Cardiac muscle cell (in vitro differentiated cells and primary cell): ENCODE data around the gene TXNIP. TPM values are rescaled to one million over a fixed set of nuclear protein-coding genes. Genes with fewer than 3 reads are reported as not detected.

Experiments used
- DNase-seq, 2 donors: peaks; one replicate each; pipeline versions ENCODE4 v3.0.0 to v3.0.0-alpha.2; 2010 to 2017; ENCODE audit warnings: low read depth in 1 of 2, low spot score in 1 of 2
- H3K27ac ChIP-seq: fragments of 200-600 bp; sonication (generic); 2 replicates; pipeline ENCODE4 v1.5.1; 2016
- H3K27me3 ChIP-seq: fragments of 200-600 bp; sonication (generic); 2 replicates; pipeline ENCODE4 v1.6.0; 2016; ENCODE audit warnings: control low read depth
- H3K36me3 ChIP-seq: fragments of 200-600 bp; sonication (generic); 2 replicates; pipeline ENCODE4 v1.5.1; 2016; ENCODE audit warnings: control low read depth
- H3K4me1 ChIP-seq: fragments of 200-600 bp; sonication (generic); 2 replicates; pipeline ENCODE4 v1.8.1; 2017; ENCODE audit warnings: low read depth, mild to moderate bottlenecking, mixed run types
- H3K4me3 ChIP-seq: fragments of 200-600 bp; sonication (generic); 2 replicates; pipeline ENCODE4 v1.5.1; 2016; ENCODE audit warnings: mild to moderate bottlenecking
- H3K9me3 ChIP-seq: fragments of 200-600 bp; sonication (generic); 2 replicates; pipeline ENCODE4 v1.5.1; 2017; ENCODE audit warnings: low read depth, mild to moderate bottlenecking, control low read depth
- polyA plus RNA-seq: library from polyadenylated mRNA; unstranded; fragments of >200 nt; fragmentation: Nextera tagmentation; extraction: Ambion mirVana; gene quantifications from 2 replicates; pipeline ENCODE4 v1.2.1, GENCODE V29; 2016
- total RNA-seq: library from RNA; depleted of rRNA; stranded (reverse); fragments of >200 nt; gene quantifications from 2 replicates; pipeline ENCODE4 v1.2.3, GENCODE V29; 2016
- TF ChIP-seq, protein P1 (sequence below): IDR thresholded peaks from 2 replicates; pipeline ENCODE4 v1.5.1; 2012; ENCODE audit warnings: low read depth, mild to moderate bottlenecking, low read length

Gene TXNIP
- total and polyA plus RNA-seq, 2 experiments from 2014 or later = 172 to 260 TPM

- TF ChIP-seq, protein P1, sequence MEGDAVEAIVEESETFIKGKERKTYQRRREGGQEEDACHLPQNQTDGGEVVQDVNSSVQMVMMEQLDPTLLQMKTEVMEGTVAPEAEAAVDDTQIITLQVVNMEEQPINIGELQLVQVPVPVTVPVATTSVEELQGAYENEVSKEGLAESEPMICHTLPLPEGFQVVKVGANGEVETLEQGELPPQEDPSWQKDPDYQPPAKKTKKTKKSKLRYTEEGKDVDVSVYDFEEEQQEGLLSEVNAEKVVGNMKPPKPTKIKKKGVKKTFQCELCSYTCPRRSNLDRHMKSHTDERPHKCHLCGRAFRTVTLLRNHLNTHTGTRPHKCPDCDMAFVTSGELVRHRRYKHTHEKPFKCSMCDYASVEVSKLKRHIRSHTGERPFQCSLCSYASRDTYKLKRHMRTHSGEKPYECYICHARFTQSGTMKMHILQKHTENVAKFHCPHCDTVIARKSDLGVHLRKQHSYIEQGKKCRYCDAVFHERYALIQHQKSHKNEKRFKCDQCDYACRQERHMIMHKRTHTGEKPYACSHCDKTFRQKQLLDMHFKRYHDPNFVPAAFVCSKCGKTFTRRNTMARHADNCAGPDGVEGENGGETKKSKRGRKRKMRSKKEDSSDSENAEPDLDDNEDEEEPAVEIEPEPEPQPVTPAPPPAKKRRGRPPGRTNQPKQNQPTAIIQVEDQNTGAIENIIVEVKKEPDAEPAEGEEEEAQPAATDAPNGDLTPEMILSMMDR = no peak
- DNase-seq = peak in 1 of 2 donors; percentile 34
- H3K27ac ChIP-seq = no peak within 1 kb of the TSS
- H3K9me3 ChIP-seq = no peaks in the 10 kb centered on the region
- no peak within 1 kb of the TSS for H3K4me3 ChIP-seq
- peaks cover 5% of the 10 kb centered on the region for H3K4me1 ChIP-seq
- no peaks in the 10 kb centered on the region for H3K36me3 ChIP-seq
- H3K27me3 ChIP-seq = peaks cover 43% of the 10 kb centered on the region
Observed at GRCh38 chr1:146021622-146022402, 25.4 kb upstream of the TXNIP start, which contains the start of gene HJV. HJV (minus strand) TSS chr1:146021735; CDS start chr1:146020231, 1,504 bp downstream.

DNA sequence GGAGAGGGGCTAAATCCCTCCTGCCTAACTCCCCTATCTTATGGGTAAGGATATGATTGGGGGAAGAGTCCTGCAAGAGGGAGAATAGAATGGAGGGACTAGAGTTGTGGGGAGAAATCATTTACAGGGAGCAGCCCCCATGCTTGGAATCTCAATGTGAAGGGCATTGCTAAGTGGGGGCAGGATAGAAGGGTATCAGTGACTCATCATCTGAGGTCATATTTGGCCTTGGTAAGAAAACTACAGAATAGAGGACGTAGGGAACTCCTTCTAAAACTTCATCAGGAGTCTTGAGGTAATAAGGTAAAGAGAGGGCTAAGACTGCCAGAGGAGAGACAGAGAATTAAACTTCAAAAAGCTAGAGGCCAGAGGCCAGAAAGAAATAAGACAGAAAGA, 24.7 kb upstream of the TXNIP start:
- Histone ChIP-seq H3K36me3 (no peaks in the 10 kb centered on the region), H3K27ac (no peak overlapping the region), H3K9me3 (no peaks in the 10 kb centered on the region), H3K27me3 (peaks cover 48% of the 10 kb centered on the region), H3K4me1 (peaks cover 5% of the 10 kb centered on the region), H3K4me3 (no peak overlapping the region)
- DNase-seq = no peak
- TF ChIP-seq, protein P1 = no peak

- peaks cover 48% of the 10 kb centered on the region for H3K27me3 ChIP-seq
- no peak overlapping the region for H3K27ac ChIP-seq
- TF ChIP-seq, protein P1 = no peak
- H3K4me3 ChIP-seq = no peak overlapping the region
- peaks cover 5% of the 10 kb centered on the region for H3K4me1 ChIP-seq
- no peak for DNase-seq
- H3K36me3 ChIP-seq = no peaks in the 10 kb centered on the region
- no peaks in the 10 kb centered on the region for H3K9me3 ChIP-seq
Observed at GRCh38 chr1:146020058-146021049, 24.0 kb upstream of the TXNIP start.

GRCh38 chr1:146019231-146020057, 23.1 kb upstream of the TXNIP start:
- H3K4me3 ChIP-seq = no peak overlapping the region
- no peaks in the 10 kb centered on the region for H3K9me3 ChIP-seq
- peaks cover 48% of the 10 kb centered on the region for H3K27me3 ChIP-seq
- H3K27ac ChIP-seq = no peak overlapping the region
- TF ChIP-seq, protein P1 = no peak
- DNase-seq = no peak
- no peaks in the 10 kb centered on the region for H3K36me3 ChIP-seq
- H3K4me1 ChIP-seq = peaks cover 5% of the 10 kb centered on the region

DNA sequence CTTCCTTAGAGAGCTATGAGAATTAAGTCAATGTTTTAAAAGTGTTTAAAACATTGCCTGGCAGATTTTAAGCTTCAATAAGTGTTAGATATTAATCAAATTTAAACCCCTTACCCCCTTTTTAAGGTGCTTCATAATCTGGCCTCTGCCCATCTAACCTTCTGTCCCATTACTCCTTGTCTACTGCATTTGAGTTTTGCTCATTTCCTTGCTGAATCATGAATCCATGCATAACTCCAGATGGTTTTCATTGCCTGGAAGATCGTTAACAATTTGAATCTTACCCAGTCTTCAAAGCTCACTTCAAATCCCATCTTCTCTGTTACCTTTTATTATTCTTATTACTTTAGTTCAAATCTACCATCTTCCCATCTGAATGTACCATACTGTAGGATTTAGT, 20.5 kb upstream of the TXNIP start:
- TF ChIP-seq, protein P1 = no peak
- DNase-seq = no peak
- H3K9me3 ChIP-seq = no peaks in the 10 kb centered on the region
- H3K27me3 ChIP-seq = peaks cover 48% of the 10 kb centered on the region
- no peak overlapping the region for H3K27ac ChIP-seq
- H3K4me1 ChIP-seq = peaks cover 5% of the 10 kb centered on the region
- no peak overlapping the region for H3K4me3 ChIP-seq
- H3K36me3 ChIP-seq = no peaks in the 10 kb centered on the region
